Measurements from ENCODE around the gene LPCAT4.

The LPCAT4 gene

DNA sequence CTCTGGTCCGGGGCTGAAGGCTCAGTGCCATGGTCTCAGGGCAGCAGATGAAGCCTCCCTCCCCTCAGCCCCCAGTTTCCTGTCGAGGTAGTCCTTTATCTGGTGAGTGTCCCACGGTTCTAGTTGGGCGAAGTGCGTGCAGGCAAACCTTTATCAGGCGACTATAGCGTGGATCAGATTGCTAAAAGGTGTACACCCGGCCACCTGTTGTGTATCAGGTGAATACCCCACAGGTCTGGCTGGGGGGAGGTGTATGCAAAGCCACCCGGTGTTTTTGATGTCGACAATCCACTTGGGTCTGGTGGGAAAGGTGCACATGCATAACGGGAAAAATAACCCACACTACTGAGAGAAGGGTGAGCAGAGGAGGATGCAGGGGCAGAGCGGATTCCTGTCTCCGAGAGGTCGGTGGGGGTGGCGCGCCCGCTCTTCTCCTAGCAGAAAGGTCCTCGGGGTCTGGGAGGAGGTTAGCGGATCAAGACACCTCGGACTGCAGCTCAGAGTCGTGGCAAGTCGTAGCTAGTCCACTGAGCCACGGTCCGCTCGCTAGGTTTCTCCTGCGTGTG, 29.9 kb downstream of the LPCAT4 start:
- DNase-seq (ENCODE audit: low spot score), result no peak

DNA sequence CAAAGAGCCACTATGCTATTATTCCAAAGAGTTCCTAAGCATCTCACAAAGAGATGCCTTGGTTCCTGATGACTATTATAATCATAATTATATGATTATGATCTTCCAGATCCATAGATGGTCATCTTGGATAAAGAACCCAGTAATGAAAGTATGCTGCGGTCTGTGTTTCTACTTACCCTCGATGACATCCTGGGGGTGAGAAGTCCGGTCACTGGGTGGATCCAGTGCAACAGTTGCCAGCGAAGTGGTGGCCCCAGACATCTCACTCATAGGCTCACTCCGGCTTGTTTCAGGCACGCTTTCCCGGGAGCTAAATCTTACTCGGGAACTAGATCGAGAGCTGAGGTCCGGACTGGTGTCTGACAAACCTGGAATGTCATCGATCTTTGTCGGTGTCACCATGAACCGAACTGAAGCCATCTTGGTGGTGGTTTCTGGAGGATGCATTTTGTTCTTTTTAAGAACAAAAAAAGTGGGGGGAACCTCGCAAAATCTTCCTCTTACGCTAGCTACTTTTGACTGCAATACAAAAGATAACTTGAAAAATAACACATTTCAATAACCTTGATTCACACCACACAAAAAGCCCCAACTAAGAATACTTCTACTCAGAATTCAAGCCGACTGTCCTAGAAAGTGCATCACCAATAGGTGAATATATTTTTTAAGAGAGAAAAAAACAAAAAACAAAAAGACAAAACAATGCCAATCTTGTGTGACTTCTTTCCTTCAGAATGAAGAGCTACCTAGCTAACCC, 30.6 kb downstream of the LPCAT4 start:
- no peak for DNase-seq (ENCODE audit: low spot score)

DNA sequence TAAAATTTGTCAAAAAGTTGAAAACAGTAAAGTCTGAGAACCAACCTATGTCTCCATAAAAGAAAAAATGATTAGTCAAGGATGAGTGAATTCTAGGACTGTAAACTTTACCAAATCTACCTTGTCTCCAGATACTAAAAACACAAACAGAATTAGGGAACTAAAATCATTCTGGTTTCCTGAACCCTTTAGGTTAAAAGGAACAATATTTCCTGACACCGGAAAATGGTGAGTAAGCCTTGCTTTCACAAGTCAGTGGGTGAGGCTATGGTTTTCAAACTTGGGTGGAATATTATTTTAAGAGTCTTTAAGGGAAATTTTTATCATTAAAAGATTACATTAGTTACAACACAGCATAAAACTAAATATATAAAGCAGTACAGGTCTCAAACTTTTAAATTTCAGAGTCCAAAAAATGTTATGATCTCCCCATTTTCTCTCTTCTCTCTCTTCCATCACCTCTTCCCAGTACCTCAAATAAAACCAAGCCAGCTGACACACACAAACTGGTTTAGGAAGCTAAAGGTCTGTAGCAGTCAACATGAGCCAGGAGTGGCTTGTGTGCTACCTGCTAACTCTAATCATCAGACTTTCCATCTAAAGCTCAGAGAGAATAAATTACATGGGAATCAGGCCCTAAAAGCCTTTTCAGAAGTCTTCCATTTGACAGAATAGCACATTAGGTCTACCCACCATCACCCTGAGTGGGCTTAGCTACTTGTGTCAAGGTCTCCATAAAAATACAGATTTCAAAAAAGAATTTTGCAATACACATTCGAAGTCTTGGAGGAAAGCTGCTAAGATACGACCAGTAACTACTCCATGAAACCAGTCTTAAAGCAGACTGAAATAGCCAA, 31.6 kb downstream of the LPCAT4 start:
- DNase-seq (ENCODE audit: low spot score), result no peak

DNA sequence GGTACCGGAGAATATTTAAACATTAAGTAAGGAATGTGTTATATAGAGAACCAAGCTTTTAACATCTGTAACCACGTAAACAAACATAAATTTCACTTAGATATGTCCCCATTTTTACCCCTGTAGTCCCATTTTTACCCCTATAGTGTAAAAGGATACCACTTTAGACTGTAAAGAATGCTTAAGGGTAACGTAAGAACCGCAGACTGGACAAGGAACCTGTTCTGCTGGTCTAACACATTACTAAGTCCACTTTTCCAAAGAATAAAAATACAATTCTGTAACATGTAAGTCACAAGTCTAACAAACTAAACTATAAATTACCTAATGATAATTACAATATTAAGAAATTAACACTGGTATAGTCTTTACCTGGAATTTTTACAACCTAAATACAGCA, 32.3 kb downstream of the LPCAT4 start:
- DNase-seq (ENCODE audit: low spot score), result no peak

DNA sequence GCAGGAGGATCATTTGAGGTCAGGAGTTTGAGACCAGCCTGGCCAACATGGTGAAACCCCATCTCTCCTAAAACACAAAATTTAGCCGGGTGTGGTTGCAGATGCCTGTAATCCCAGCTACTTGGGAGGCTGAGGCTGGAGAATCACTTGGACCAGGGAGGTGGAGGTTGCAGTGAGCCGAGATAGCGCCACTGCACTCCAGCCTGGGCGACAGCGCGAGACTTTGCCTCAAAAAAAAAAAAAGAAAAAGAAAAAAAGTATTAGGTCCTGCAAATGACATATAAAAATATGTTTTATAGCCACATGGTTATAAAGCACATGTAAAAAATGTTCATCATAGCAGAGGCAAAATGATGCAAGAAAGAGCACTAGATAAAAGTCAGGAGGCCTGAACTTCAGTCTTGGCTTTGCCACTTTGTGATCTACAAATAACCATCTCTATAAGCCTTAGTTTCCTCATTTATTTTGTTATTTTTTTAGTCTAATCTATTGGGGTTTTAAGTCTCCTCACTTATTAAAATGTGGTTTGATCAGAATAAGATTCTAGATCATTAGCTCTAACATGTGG, 34.4 kb downstream of the LPCAT4 start:
- no peak for DNase-seq (ENCODE audit: low spot score)

- no peak for DNase-seq (ENCODE audit: low spot score)
Observed at GRCh38 chr15:34331809-34332208, 35.2 kb downstream of the LPCAT4 start.

DNA sequence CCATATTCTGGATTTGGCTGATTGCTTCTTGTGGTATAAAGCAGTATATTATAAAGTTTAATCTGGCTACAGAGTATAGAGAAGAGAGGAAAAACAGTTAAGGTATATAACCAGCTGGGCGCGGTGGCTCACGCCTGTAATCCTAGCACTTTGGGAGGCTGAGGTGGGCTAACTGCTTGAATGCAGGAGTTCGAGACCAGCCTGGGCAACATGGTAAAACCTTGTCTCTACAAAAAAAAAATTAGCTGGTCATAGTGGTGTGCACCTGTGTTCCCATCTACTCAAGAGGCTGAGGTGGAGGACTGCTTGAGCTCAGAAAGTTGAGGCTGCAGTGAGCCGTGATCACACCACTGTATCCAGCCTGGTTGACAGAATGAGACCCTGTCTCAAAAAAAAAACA, 36.7 kb downstream of the LPCAT4 start:
- DNase-seq (ENCODE audit: low spot score), result no peak

- no peak for DNase-seq (ENCODE audit: low spot score)
Observed at GRCh38 chr15:34329006-34329405, 38.0 kb downstream of the LPCAT4 start.

DNA sequence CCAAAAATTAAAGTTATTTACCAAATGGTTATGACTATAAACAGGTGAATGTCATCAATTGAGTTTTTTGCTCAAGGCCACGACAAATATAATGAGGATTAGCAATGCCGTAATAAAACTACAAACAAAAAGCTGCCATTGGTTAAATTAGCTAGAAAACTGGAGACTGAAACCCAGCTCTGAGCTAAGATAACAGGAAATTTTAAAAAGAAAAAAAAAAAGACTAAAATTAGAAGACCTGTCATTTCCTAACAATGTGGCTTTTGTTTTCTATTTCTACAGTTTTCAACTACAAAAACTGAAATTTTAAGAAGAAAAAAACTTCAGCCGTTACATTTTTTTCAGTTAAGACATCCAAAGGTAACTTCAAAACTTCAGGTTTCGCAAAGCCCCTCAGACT, 39.1 kb downstream of the LPCAT4 start:
- no peak for DNase-seq (ENCODE audit: low spot score)

GRCh38 chr15:34325368-34325767, 41.6 kb downstream of the LPCAT4 start:
- no peak for DNase-seq (ENCODE audit: low spot score)

DNA sequence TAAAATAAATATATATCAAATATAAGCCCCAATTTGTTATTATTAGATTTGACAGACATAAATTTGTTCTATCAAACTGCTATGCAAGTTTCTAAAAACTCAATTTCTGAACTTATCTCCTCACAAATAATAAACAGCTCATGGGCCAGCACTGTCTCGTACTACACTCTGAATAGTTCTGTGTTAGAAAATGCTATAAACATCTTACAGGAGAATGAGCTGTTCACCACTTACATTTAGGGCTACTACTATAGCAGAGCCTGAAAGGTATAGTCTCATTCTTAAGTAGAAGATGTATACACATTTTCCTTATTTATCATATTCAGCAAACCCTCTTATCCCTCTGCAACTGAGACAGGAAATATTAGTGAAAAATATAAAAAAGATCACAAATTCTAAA, 42.1 kb downstream of the LPCAT4 start:
- DNase-seq (ENCODE audit: low spot score), result no peak

DNA sequence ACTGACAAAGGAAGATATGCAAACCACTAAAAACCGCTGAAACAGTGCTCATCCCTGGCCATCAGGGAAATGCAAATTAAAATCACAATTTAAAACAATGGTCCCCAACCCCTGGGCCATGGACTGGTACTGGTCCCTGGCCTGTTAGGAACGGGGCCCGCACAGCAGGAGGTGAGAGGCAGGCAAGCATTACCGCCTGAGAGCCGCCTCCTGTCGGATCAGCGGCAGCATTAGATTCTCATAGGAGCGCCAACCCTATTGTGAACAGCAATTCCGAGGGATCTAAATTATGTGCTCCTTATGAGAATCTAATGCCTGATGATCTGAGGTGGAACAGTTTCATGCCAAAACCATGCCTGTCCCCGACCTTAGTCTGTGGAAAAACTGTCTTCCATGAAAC, 43.8 kb downstream of the LPCAT4 start:
- DNase-seq (ENCODE audit: low spot score), result no peak

- peak; percentile 63 for DNase-seq (ENCODE audit: low spot score)
Observed at GRCh38 chr15:34318277-34319079, 48.5 kb downstream of the LPCAT4 start.

DNA sequence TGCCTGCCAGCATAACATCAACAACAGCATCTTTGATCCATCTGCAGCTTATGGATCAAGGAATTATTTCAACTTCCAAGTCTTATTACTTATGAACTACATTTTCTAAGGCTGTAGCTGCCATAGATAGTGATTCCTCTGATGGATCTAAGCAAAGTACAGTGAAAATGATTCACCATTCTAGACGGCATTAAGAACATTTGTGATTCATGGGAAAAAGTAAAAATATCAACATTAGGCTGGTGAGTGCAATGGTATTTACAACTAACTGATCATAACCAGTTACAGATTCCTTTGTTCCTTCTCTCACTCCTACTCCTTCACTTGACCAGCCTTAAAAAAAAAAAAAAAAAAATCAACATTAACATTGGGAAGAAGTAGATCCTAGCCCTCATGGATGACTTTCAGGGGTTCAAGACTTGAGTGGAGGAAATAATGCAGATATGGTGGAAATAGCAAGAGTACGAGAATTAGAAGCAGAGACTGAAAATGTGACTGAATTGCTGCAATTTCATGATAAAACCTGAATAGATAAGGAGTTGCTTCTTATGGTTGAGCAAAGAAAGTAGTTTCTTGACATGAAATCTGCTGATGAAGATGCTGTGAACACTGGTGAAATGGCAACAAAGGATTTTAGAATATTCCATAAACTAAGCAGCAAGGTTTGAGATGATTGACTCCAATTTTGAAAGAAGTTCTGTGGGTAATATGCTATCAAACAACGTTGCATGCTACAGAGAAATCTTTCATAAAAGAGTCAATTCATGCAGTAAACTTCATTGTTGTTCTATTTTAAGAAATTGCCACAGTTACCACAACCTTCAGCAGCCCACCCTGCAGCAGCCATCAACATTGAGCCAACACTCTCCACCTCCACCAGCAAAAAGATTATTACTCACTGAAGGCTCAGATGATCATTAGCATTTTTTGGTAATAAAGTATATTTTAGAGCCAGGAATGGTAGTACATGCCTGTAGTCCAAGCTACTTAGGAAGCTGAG, 52.2 kb downstream of the LPCAT4 start:
- DNase-seq (ENCODE audit: low spot score), result no peak

- no peak for DNase-seq (ENCODE audit: low spot score)
Observed at GRCh38 chr15:34311563-34311962, 55.4 kb downstream of the LPCAT4 start.

All from Ammon's horn (tissue), 1 donor.